NCI-H446 (cell line): ENCODE results near the gene GNAQ.
A peak's percentile ranks its signal among the peaks of the same experiment; 100 is the strongest.

Source experiments
- DNase-seq, 2 experiments: peaks; one replicate each; lab custom pipeline; 2025; lab: John Stamatoyannopoulos, UW

Gene GNAQ

DNA sequence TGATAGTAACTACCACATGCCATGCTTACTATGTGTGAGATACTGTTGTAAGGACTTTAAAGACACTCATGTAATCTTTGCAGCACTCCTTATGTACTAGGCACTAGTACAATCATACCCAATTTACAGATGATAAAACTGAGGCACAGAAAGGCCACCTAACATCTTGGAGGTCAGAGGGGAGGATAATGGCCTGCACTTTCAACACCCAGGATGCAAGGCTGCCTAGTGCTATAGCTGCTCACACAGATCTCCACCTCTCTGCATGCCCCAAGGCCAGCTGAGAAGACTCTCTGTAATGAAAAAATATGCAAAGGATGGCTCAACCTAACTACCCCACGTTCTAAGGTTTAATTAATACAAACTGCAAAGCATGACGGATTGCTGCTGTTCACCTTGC, 57.2 kb downstream of the GNAQ start:
- DNase-seq, result no peak

DNA sequence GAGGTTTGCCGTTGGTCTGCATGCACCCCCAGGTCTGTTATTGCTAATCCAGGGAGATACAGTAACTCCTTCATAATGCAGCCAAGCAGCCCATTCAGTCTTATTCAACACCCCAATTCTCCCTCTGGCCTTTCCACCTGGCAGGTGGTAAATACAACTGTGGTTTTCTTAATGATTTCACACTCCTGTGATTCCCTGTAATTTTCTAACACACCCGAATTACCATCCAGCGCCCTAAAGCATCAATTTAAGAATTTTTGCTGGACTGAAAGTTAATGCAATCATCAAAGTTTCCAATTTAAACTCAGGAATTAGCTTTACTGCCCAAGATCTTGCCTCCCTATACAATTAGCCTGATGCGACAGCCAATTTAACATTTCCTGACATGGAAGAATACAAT, 62.5 kb downstream of the GNAQ start:
- no peak for DNase-seq

DNA sequence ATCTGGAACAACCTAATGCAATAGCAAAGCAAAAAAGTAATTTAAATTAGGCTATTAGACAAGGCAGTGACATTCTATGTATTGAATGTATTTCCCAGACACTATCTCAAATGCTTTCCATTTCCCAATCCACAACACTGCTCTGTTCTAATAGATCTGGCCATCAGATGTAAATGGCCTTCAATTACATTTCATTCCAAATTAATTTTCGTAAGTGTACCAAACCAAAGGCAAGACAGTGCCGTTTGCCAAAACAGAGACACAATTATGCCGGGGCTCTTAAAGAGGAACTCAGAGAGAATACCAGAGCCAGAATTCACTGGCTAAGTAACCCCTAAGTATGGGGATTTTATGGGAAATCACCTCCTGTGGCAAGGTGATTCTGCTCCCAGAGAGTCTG, 63.1 kb downstream of the GNAQ start:
- no peak for DNase-seq

DNA sequence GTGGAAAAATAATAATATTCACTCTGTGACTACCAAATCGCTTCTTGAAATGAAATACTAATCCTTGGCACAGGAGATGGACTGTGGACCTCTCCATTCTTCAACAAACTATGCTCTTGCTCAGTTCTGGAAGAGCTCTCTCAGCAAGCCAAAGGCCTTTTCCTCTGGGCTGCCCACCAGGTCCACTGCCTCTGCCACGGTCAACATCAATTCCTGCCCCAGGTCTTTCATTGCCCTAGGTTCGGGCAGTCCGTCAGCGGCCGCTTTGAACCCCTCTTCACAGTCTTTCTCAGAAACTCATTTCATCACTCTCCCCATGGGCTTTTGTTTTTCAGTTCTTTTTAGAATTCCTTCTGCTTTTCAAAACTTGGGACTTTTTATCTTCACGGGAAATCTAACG, 64.9 kb downstream of the GNAQ start:
- DNase-seq, result no peak

DNA sequence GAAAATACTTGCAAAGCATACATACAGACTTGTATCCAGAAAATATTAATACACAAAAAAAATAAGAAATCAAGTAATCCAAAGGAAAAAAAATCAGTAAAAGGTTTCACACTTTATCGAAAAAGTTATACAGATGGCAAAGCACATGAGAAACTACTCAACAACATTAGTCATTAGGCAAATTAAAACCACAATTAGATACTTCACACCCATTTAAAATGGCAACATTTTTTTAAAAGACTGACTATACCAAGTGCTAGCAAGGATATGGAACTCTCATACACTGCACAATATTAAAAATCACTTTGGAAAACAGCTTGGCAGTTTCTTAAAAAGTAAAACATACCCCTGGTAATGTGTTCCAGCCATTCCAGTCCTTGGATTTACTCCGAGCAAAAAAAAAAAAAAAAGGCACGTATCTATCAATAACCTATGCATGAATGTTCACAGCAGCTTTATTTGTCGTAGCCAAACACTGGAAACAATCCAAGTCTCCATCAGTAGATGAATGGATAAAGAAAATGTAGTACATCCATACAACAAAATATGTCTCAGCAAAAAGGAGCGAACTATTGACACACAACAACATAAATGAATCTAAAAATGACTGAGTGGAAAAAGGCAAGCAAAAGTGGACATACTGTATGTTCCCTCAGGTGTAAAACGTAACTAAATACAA, 66.0 kb downstream of the GNAQ start:
- DNase-seq, result no peak

DNA sequence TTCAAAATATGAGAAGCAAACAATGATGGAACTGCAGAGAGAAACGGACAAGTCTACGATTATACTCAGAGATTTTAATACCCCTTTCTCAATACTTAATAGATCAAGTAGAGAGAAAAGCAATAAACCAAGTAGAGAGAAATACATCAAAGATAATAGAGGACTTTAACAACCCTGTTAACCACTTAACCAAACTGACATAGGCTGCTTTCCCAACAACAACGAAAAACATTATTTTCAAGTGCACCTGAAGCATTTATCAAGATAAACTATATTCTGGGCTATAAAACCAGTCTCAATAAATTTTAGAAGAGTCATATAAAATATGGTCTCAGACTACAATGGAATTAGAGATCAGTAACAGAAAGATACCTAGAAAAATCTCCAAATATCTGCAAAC, 67.4 kb downstream of the GNAQ start:
- no peak for DNase-seq

DNA sequence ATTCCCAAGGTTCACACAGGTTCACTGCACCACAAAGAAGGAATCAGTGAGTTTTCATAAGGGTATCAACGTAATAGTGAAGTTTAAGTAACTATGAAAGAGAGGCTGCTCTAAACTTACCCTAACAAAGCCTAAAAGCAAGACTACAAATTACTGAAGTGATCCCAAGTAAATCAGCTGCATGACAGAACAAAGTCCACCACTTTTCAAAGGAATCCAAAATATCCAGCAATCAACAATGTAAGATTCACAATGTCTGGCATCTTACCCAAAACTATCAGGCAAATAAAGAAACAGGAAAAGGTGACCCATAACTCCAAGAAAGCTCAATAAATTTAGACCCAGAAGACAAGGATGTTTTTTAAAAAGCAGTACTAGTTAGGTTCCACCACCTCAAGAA, 70.1 kb downstream of the GNAQ start:
- DNase-seq, result no peak

DNA sequence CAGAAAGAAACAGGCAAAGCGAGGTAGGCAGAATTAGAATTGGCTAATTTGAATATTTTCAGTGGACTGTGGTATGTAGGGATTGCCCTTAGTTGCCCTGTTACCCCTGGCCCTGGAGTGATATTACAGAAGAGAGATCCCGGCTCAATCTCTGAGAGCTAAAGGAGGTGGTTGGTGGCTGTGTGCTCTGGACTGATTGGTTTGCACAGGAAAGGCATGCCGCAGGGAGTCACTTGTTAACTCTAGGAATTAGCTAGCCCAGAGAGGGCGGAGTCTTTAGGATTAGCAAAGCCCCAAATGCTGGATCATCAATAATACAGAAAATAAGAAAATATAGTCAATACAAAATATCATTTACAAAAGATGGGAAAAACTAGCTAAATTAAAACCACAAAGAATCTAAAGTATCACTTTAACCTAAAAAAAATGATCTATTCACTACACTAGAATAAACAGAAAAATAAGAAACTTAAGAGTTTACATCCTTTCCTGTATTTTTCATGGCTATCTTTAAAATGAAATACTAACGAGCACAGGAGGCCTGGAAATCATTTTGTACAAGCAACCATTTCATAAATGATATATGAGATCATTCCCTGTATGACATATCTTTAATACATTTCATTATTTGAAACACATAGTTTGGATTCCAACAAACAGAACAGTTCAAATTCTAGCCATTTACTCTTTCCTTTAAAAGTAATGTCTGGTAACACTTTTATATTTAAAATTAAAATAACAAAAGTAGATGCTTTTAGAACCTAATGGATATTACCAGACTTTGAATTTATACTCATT, 71.1 kb downstream of the GNAQ start:
- DNase-seq, result no peak

DNA sequence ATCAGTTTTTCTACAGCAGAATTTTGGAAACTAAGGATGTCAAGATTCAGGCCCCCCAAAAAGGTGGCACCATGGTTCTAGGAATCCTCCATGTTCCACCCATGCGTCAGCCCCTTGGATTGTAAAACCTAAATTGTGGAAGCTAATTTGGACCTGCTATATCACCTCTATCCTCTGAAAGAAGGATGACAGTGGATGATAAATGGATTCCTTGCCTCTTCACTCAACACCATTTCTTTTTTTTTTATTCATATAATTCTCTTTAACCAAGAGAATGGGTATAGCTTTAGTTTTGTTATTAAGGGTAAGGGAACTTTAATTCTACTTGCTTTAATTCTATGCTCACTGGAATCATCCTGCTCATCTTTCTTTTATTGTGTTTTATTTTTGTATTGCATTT, 71.8 kb downstream of the GNAQ start:
- DNase-seq, result no peak

DNA sequence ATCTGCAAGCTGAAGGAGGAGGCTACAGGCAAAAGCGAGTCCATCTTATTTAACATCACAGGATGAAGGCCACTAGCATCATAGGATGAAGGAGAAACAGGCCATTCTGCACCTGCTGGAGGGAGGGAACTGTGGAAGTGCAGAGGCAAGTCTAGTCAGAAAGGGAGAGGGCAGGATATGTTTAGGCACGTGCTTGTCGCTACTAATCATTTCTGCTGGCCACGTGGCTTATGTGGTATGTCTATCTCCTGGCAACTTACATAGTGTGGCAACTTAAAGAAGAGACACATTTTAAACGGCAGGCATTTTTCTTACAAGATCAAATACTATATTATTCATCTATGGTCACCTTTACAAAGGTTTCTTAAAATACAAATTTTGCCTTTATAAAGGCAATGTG, 74.0 kb downstream of the GNAQ start:
- DNase-seq, result no peak

DNA sequence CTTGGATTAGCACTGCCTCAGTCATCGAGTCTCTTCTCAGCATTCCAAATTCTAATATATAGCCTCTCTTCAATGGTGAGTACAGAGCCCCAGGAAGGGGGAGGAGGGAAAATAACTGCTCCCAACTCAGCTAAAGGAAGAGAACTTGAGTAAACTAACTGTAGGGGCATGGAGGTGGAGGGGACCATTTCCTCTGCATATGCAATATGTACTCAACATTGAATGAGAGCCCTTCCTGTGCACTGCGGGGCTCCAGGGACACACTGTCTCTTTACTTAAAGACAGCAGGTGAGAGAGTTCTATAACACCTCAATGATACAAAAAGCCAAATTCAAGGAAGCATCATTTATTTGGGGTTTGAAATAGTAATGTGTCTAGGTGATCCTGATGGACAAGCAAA, 75.1 kb downstream of the GNAQ start:
- DNase-seq, result no peak

DNA sequence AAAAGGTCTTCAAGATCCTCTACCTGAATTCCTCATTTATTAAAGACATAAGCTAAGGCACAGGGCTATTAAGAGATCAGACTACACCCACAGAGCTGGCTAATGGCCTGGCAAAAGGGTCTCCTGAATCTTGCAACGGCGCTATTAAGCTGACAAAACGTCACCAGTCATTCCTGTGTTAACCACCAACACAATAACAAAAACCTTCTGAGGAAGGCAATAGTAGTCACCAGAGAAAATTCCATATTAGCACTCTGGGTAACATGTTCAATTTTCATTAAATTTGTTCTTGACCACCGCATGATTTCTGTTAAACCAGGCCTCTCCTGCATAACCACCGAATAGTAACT, 77.0 kb downstream of the GNAQ start:
- DNase-seq, result no peak

DNA sequence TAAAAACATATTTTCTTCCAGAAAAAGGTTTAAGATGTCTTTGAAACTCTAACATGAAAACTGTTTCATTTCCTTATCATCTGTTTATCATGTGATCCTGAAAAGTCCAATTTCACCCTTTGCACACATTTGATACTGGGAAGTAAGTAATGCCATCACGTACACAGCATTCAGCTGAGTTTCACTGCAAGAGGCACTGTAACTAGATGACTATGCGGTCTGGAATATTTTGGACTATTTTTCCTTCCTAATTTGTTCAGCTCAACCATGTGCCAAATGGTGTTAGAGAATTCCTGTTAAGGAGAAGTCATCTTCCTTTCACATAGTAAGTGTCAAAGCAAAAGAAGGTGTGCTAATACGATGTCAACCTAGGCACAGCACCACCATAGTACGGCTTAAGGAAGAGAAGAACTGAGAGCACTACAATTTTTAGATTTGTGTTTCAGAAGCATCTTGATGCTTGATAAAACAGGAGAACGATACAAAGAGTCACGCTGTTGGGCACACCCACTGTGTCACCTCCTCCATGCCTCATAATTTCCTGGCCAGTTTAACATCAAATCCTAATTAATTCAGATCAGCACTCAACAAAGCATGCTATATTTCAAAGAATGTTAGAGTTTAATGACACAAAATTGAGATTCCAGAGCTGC, 77.5 kb downstream of the GNAQ start:
- no peak for DNase-seq

DNA sequence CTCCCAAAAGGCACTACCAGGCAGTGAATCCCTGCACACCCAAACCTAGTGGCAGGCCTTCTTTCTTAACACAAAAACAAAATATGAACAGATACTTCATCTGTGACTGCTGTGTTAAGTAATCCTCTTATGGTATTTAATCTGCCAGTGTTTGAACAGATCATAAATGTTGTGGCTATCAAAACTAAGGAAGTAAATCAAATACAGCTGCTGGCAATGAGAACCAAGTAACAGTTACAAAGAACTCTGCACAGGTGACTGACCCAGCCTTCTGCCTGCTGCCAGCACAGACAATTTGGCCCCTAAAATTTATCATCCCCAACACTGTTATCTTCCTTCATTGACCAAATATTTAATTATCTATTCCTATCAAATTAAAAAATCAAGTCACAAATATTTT, 78.0 kb downstream of the GNAQ start:
- DNase-seq, result no peak

DNA sequence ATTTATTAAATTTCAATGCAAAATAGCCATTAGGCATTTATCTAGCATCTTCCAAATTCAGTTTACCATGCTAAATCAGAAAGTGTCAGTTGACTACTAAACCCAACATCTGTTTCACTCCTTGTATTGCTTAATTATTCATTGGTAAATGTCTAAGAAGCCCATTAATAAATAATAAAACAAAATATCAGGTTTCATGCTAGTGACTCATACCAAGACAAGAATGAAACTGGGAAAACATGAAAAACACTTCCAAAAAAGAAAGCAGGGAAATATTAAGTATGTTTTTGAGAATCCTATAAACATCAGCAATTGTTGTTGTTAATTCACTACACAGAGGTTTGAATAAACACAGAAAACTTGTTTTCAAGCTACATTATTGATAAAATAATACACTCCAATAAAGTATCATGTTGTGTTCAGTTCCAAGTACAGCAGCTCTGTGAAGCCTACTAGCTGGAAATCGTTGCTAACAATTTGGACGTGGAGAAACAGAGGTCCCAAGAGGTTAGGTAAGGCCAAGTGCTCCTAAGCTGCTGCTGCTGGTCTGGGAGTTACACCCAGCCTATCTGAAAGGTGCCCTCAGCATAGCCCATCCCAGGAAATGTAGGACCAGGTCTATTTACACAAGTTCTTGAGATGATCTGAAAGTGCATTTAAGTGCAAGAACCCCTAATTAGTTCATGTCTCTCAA, 78.8 kb downstream of the GNAQ start:
- peak in 1 of 2 experiments; percentile 26 for DNase-seq

DNA sequence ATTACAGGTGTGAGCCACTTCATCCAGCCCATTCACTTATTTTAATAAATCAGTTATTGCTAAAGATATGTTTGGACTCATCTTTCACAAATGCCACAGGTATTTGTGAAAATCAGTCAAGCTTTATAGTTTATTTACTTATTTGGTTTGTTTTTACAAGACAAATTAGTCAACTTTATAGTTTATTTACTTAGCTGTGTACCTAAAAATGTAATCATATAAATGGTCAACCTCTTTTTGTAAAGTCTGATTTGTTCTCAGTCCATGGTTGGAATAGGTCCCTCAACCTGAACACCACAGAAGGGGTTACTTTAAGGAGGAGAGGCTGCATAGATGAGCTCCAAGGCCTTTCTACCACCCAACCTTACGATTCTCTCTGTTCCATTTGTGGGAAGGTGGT, 80.2 kb downstream of the GNAQ start:
- DNase-seq, result no peak

DNA sequence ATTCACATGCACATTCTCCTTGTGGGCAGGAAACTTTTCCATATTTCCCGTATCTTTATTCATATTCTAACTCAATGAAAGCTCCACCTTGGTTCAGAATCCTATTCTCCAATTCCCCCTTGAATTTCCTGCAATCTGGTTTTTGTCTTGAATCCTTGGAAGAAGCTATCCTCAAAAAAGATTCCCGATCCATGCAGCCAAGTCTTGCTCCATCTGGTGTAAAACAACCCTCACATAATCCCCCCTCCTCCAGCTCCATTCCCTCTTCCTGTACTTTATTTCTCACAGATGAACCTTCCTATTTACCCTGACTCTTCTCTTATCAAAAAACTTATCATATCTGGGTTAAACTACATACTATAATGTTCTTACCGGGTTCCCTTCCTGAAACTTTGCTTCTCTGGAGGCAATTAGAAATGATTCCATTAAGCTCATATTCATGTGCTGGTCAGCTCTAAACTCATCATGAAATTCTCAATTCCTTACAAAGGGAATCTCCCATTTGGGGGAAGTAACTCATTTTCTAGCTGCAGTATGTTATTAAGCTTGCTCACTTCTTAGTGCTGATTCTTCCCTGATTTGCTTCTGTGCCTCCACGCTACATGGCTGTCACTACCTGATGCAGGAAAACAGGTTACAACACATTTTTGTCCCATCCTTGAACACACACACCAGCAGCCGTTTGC, 81.7 kb downstream of the GNAQ start:
- no peak for DNase-seq

DNA sequence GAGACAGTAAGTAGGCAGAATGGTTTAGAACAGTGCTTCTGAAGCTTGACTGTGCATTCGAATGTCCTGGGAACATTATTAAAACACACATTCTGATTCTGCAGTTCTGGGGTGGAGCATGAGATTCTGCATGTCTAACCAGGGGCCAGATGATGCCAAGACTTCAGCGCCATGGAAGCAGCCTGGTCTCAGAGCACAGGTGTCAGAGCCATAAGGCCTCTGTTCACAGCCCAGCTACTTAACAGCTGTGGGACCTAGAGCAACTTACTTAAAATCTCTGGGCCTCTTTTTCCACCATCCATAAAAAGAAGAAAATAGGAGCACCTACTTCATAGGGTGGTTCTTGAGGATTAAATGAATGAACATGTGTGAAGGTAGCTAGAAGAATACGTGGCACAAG, 84.0 kb downstream of the GNAQ start:
- peak in 1 of 2 experiments; percentile 1 for DNase-seq

DNA sequence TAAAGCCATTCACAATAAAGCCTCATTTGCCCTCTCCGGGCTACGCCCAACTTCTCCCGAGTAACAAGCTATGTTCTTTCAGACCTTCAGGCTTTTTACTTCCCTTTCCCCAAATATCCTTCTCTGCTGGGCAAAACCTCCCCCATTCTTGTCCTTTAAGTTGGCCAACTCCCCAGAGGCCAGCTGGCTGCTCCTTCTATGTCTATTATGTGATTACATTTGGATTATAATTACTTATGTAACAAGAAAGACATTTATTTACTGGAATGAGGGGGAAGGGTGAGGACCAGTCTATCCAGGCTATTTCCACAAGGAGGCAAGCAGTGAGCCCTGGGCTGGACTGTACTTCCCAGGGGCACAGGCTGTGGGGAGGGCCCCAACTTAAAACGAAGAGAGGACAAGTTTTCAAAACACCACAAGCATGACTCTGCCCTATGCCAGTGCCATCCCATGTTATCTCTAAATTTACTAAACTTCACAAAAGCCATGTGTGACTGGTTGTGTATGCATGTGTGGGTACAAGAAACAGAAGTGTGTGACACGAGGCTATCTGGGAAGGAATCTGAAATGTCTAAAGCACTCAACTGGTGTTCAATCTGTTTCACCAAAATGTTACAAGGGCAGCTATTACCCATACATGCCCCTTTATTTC, 84.5 kb downstream of the GNAQ start:
- DNase-seq, result no peak

DNA sequence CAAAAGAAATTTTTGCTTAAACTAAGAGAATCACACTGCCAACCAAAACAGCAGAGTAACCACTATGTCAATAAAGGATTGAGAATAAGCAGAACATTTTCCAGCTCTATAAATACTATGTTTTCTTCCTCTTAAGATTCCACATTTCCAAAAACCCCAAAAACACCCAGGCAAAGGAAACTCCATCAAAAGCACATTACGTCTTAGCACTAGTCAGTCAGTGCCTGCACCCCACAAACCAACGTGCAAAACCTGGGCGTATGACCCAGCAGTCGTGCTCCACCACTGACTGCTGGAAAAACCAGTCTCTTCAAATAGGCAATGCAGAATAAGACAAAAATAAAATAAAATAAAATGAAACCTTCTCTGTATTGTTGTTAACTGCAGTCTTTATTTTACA, 85.3 kb downstream of the GNAQ start:
- no peak for DNase-seq

DNA sequence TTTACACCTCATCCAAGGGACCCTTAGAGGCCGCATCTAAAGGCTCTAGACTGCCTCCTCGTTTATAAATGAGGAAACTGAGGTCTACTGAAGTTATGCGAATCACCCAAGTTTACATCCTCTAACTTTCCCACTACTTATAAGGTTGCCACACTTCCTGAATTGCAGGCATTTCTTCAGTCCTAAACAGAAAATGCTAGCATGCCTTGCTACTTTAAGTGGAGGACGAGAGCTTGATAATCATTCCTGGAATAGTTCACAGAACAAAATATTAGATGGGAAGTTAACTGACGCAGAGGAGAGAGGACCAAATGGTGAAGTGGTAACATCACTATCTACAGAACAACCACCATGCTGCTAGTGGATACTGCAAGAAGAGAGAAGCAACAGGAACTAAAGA, 85.8 kb downstream of the GNAQ start:
- DNase-seq, result no peak
